Measurements from ENCODE around the gene CEP44.
"Not testable (repeated sequence)": the region's sequence is repeated elsewhere in the genome, so short reads cannot be mapped to it uniquely, and the experiment has no call there.

CEP44 gene

DNA sequence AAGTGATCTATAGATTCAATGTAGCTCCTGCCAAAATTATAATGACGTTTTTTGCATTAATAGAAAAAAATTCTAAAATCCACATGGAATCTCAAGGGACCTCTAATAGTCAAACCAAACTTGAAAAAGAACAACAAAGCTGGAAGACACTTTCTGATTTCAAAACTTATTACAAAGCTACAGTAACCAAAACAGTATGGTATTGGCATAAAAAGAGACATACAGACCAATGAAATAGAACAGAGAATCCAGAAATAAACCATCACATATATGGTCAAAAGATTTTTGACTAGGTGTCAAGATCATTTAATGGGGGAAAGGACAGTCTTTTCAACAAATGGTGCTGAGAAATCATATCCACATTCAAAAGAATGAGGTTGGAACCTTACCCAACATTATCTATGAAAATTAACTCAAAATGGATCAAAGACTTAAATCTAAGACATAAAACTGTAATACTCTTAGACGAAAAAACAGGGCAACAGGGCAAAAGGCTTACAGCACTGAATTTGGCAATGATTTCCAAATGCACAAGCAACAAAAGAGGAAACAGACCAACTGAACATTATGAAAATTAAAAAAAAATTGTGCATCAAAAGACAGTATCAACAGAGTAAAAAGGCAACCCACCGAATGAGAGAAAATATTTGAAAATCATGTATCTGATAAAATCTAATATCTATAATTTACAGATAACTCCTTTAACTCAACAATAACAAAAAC is 4.1 kb upstream of the CEP44 start:
- no peak for DNase-seq

DNA sequence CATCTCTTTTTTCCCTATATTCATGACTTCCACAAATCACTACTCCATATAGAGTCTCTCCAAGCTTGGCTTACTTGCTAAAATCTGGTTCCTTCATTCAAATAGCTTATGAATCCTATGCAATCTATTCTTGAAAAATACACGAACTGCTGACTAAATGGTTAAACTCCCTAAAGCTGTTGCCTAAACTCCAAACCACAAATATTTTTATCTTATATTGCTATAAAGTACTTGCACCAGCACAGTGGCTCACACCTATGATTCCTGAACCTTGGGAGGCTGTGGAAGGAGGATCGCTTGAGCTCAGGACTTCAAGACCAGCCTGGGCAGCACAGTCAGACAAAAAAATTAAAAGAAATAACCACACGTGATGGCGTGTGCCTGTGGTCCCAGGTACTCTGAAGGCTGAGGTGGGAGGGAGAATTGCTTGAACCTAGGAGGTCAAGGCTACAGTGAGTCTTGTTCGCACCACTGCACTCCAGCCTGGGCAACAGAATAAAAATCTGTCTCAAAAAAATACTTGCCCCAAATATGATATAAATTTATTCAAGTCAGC is 2.5 kb upstream of the CEP44 start:
- DNase-seq = no peak

DNA sequence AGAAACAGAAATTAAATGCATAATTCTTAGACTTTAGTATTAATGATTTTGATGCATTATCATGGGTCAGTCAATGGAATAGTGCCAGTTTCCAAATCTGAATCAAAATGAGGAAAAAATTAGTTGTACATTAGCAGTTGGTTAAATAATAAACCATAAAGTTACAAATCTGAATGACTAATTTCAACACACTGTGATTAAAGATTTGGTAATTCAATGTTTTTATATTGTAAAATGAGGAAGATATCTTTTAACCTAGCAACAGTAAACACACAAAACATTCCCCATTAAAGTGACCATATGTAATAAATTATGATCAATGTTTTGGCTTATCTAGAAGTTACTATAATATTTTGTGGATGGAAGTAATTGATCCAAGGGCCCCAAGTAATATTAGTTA is 1.8 kb upstream of the CEP44 start:
- no peak for DNase-seq

DNA sequence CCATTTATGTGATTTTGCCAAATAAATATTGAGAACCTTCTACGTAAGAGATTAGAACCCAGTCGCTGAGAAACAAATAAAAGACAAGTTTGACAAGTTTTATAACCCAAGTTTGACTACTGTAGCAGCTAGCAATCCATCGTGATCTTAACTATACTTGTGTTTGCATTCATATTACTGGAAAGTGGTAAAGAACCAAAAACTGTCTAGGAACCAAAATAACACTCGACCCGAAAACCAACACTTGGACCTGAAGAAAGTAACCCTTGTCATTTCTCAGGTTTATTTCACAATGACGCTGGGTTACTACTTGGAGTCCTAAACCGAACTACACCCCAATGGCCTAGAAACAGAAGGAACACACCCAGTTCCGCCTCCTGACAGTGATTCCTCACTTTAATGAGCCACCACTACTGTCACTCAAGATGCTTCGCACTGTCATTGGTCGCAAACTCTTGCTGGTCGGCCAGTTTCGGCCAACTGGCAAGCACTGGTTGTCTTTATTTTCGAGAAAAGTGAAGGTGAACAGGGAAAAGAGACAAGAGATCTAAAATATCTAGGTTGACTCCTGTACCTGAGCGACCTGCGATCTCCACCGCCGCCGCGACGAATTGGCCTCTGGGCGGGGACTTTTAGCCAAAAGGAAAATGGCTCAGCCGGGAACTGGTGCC is 740 bp upstream of the CEP44 start:
- peak; percentile 87 for DNase-seq

DNA sequence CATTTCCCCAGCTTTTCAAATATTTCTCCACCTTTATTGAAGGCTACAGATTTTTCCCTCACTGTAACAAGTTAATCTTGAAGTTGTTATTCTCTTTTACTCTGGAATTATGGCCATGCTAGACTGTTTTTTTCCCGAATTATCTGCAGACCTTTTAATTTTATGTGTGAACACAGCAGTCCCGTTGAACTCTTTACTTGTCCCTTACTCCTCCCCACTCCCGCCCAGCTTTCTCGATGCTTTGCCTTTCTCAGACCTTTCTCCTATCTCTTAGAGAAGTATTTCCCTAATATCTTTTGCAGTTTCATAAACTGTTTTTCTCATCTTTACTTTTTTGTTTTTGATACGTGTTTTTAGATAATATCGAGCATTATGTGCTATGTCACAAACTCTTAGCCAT is 776 bp downstream of the CEP44 start:
- DNase-seq = no peak

DNA sequence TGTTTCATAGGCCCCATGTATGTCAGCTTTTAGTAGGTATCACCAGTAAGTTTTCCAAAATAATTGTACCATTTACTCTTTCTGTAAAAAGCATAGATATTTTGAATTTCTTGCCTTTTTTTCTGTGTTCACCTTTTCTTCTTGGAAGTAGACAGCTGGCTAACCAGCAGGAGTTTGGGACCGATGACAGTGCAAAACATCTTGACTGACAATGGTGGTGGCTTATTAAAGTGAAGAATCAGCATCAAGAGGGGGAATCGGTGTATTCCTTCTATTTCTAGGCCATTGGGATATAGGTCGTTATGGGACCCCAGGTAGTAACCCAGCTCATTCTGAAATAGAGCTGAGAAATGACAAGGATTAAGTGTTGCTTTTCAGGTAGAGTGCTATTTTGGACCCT is 3.2 kb downstream of the CEP44 start:
- DNase-seq = no peak

DNA sequence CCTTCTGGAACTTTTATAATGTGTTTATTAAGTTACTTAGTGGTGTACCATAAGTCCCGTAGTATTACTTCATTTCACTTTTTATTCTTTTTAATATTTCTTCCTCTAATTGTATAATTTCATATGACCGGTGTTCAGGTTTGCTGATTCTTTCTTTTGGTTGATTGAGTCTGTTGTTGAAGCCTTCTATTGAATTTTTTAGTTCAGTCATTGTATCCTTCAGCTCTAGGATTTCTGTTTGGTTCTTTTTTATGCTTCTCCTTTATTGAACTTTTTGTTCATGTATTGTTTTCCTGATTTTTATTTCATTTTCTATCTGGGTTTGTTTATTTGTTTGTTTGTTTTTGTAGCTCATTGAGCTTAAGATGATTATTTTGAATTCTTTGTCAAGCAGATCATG is 8.8 kb downstream of the CEP44 start:
- DNase-seq = no peak

DNA sequence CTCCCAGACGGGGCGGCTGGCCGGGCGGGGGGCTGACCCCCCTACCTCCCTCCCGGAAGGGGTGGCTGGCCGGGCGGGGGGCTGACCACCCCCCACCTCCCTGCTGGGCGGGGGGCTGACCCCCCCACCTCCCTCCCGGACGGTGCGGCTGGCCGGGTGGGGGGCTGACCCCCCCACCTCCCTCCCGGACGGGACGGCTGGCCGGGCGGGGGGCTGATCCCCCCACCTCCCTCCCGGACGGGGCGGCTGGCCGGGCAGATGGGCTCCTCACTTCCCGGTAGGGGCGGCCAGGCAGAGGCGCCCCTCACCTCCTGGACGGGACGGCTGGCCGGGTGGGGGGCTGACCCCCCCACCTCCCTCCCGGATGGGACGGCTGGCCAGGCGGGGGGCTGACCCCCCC is 10.9 kb downstream of the CEP44 start:
- not testable (repeated sequence) for DNase-seq

DNA sequence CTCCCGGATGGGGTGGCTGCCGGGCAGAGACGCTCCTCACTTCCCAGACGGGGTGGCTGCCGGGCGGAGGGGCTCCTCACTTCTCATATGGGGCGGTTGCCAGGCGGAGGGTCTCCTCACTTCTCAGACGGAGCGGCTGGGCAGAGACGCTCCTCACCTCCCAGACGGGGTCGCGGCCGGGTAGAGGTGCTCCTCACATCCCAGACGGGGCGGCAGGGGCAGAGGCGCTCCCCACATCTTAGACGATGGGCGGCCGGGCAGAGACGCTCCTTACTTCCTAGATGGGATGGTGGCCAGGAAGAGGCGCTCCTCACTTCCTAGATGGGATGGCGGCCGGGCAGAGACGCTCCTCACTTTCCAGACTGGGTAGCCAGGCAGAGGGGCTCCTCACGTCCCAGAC is 11.4 kb downstream of the CEP44 start:
- DNase-seq = not testable (repeated sequence)

DNA sequence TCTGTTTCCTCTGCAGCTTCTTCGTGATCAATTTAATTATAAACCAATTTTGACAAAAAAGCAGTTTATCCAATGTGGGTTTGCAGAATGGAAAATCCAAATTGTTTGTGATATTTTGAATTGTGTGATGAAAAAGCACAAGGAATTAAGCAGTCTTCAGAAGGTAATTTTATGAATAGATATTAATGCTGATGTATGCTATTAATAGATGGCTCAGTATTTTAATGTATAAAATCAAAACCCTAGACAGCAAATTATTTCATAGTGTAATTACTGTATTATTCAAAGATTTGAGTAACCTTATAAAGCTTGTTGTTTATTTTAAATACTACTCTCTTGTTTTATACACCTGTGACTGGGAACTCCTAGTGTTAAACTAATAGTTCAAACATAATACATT is 20.0 kb downstream of the CEP44 start:
- DNase-seq = no peak

DNA sequence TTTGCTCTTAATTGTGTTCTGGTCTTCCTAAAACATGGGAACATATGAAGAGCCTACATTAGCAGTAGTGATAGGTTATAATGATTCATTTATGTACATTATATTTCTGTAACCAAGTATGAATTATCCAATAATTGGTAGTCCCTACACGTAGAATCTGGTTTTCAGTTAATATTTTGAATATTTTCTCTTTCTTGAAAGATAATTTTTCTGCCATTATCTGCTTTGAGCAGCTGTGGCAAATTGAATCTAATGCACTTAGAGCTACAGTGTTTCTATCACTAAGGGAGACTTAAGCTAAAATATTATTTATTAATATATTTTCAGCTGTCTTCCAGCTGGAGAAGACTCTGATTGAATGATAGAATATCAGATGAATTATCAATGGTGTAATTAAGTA is 21.0 kb downstream of the CEP44 start:
- no peak for DNase-seq

DNA sequence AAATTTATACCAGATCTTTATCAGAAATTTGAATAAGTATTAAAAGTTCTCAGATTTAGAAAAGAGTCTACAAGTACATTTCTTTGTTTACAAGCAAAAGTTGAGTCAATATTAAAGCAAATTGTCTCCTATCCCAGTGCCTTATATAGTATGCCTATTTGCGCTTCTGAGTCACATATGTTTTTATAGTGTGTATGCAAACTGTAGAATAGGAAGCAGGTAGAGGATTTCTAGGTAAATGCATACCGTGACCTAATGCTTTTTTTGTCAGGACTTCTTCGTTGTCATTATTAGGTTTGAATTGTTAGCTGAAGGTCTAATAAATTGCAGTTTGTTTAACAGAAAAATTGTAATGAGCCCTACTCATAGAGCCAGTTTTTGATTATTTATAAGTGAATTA is 22.2 kb downstream of the CEP44 start:
- DNase-seq = no peak

DNA sequence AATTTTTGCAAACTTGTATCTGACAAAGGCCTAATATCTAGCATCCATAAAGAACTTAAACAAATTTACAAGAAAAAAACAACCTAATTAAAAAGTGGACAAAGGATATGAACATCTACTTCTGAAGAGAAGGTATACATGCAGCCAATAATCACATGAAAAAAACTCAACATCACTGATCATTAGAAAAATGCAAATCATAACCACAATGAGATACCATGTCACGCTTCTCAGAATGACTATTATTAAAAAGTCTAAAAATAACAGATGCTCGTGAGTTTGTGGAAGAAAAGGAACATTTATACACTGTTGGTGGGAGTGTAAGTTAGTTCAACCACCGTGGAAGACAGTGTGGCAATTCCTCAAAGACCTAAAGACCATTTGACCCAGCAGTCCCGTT is 24.0 kb downstream of the CEP44 start:
- DNase-seq = no peak

DNA sequence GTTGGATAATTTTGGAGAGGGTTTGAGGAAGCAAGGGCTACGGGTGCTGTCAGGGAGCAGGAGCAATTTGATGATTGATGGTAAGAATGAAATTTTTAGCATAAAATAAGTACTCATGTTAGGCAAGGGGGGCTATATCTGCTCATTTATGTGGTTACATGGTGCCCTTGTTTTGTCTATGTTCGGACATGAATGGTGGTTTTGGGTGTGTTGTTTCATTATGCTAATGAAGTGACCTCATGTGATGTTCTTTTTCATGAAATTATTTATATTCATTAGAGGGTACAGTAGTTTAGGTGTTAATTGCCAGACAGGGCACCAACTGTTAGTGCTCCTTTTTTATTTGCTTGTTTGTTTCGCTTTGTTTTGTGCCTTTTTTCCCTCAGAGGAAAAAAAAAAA is 29.3 kb downstream of the CEP44 start:
- DNase-seq = no peak

DNA sequence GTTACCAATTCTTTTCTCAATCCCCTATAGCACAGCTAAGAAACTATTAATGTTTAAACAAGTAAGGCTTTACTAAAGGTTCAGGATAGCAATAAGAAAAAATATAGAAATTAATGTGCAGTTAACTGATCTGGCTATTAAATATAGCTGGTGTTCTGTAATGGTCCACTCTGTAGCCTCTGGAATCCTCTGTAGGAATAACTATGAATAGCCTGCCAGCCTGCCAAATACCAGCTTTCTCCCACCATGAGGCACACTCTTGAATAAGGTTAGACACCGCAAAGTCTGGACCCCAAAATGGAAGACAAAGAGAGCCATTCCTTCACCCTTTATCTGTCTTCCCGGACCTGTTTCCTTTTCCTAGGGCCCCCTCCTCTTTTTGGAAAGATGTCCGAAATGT is 30.6 kb downstream of the CEP44 start:
- no peak for DNase-seq

DNA sequence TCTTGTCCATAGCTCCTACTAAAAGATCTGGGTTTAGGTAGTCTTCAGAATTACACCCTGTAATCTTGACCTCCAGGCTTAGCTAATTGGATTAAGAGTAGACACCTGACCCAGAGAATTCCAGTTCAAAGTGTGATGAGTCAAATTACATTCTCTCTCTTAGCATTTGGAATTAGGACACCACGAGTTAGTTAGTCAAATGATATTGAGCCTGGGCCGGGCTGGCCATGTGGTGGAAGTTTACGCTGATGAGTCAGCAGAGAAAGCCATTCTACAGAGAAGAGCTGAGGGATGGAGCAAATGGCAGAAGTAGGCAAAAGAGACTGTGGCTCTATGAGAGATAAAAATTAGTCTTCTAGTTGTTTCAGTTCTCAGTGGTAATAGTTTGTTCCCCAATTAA is 31.1 kb downstream of the CEP44 start:
- no peak for DNase-seq

DNA sequence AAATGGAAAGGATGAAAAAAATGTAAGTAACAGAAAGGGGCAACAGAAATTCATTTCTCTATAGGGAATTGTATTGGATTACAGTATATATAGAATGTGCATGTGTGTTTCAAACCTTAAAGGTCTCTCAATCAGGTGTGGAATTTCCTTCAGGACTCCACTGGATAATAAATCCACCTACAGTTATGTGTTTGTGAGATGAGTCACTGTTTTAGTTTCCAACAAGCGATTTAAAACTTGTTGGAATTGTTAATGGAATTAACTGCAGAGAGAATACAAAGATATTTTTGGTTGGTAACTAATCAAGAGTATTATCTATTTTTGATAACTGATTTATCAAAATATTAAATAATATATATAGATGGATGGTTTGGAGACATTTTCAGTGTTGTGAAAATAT is 32.8 kb downstream of the CEP44 start:
- DNase-seq = peak; percentile 3

DNA sequence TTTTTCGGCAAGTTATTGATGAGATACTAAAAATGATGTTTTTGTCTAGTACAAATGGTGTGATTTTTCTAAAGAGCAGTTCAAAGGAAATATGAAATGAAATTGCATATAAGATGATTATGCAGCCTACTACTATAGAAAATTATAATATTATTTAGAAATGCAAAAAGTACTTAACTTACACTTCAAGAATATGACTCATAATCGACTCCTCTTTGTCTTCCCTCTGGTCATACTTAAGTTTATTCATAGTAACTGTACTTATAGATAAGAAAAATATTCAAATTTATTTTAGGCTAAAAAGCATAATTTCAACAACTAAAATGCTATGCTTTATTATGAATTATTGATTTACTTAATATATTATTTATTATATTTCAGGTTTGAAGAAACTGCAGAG is 33.2 kb downstream of the CEP44 start:
- DNase-seq = no peak

DNA sequence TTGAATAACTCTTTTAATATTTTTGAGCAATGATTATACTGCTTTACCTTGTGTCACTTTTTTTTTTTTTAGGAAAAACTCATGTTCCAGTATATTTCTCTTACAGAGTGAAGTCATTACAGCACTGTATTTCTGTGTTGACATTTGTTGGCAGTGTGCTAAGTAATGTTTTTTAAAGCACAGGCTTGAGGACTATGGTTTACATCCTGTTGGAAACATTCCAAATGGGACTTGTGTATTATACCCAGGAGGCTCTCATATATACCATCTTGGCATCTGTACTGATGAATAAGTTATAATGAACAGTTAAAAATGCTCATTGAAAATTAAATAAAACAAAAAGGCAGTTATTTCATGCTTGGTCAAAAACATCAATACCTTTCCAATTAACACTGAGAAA is 33.8 kb downstream of the CEP44 start:
- DNase-seq = no peak

DNA sequence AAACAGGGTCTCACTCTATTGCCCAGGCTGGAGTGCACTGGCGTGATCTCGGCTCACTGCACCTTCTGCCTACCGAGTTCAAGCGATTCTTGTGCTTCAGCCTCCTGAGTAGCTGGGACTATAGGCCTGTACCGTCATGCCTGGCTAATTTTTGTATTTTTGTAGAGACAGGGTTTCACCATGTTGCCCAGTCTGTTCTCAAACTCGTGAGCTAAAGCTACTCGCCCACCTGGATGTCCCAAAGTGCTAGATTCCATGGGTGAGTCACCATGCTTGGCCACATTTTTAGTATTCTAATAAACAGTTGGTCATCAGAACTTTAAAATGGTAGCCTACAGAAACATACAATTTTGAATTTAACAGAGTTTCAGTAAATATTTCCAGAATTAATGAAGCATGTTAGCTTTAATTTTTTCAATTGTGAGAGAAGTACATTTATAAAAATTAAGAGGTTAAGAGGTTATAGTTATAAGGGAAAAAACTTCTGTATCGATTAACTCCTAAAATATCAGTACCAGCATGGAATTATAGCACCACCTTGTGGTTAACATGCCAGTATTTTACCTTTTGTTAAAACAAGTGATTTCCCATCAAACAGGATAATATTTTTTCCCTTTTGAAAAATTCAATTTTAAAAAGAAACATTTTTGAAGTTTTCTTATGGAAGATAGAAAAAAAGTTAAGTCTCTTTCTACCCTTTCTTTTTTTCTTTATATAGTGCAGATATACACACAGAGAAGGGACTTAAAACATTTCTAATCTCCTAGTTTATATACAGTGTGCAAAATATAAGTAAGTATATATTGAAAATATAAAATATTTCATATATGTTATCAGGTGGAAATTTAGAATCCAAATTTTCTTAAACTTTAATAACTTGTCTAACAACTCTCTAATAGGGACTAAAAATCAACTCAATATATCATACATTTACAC is 35.4 kb downstream of the CEP44 start:
- peak; percentile 35 for DNase-seq

DNA sequence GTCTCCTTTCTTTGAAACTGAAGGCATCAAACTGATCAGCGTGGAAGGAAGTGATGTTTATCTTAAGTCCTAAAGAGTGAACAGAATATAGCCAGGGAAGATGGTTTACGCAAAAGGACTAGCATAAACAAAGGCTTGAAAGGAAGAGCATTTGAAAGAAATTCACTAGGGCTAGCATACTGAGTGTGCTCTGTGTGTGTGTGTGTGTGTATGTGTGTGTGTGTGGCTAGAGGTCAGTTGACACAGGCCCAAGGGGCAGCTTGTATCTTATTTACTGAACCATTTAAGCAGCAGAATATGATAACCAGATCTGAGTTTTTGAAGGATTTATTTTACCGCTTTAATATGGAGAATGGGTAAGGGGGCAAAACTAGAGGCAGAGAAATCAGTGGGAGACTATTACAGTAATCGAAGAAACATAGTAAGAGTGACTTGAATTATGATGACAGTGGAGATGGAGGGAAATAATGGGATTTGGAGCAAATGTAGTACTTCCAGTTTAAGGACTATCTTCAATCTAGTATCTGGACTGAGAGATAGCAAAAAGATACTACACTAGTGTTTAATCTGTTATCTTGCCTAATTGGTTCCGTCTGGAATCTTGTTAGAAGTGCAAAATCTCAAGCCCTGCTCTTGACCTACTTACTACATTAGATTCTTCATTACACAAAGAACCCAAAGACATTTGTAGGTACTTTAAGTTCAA is 36.9 kb downstream of the CEP44 start:
- no peak for DNase-seq

DNA sequence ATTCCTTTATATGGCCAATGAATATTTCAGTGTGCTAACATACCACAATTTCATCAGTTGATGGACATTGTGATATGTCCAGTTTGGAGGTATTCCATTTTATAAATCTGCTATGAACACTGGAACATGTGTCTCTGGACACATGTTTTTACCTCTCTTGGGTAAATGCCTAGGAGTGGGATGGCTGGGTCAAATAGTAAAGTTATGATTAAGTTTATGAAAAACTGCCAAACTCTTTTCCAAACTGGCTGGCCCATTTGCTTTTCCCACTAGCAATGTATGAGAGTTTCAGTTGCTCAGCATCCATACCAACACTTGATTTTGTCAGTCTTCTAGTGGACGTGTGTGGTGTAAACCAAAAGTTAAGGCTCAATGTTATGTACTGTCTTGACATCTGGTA is 40.5 kb downstream of the CEP44 start:
- no peak for DNase-seq

DNA sequence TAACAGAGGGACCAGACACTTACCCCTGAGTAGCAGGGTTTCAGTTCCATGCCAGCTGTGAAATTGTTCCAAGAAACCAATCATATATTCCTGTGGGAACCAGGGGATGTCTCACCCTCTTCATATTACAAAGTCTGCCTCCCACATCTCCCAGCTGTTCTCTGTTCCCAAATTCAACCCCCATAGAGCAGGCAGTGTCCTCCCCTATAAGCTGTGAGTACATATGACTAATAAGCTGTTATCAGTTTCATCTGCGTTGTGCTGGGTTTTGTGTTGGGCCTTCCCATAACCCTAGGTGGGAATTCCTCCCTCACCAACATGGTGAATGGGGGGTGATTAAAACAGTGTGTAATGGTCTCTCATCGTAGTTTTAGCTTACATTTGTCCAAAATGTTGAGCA is 41.0 kb downstream of the CEP44 start:
- no peak for DNase-seq
